GM12878 (cell line): ENCODE data around the gene ERCC1. TPM values are rescaled to one million over a fixed set of nuclear protein-coding genes. Genes with fewer than 3 reads are reported as not detected.

Experiments
- ATAC-seq: fragments of 200-7000 bp; cut with Tn5 transposase; 3 replicates; pipeline ENCODE4 v1.9.1; 2020; ENCODE audit warnings: mild to moderate bottlenecking, moderate library complexity
- BruUV-seq: library from RNA; stranded (reverse); fragments of 400-500 nt; replicated peaks from 2 replicates; lab custom pipeline; 2021; lab: Mats Ljungman, UMichigan
- CTCF ChIA-PET: fragments of 300-600 bp; sonication (Branson Sonifier 250); formaldehyde crosslinking; extraction: SDS; loops from one replicate; lab custom pipeline; 2021; ENCODE audit warnings: inconsistent platforms; lab: Yijun Ruan, JAX
- POLR2A ChIA-PET: fragments of 350-600 bp; formaldehyde crosslinking; extraction: SDS; loops from one replicate; lab custom pipeline; 2021; ENCODE audit warnings: inconsistent platforms; lab: Charles Lee
- RAD21 ChIA-PET: fragments of 300-600 bp; sonication (Branson Sonifier 250); formaldehyde crosslinking; loops from one replicate; lab custom pipeline; 2023; ENCODE audit warnings: antibody characterized with exemption; ENCODE audit not compliant: unreplicated experiment; lab: Charles Lee
- SMC1A ChIA-PET: fragments of 300-600 bp; sonication (Branson Sonifier 250); formaldehyde crosslinking; loops from one replicate; lab custom pipeline; 2023; ENCODE audit not compliant: unreplicated experiment, uncharacterized antibody; lab: Charles Lee
- DNase-seq: peaks from one replicate; pipeline ENCODE4 v3.0.0-alpha.2; 2011; ENCODE audit warnings: low read depth, low spot score
- FAIRE-seq: peaks from 3 replicates; lab custom pipeline; 2011; peaks lifted over from hg19 to GRCh38; lab: Jason Lieb, UNC
- H2AFZ ChIP-seq: 2 replicates; pipeline ENCODE4 v1.6.0; 2011; ENCODE audit warnings: low read depth, low read length, control low read depth; ENCODE audit not compliant: control insufficient read depth
- H3K27ac ChIP-seq: 2 replicates; pipeline ENCODE4 v1.5.1; 2011; ENCODE audit warnings: control low read depth; ENCODE audit not compliant: control insufficient read depth, insufficient read depth
- H3K27me3 ChIP-seq, 2 experiments: replicated peaks in 1 of 2; 2 replicates each; pipeline versions ENCODE4 v1.6.0 to v1.6.1; 2011; ENCODE audit warnings: low read length in 1 of 2; ENCODE audit not compliant: control insufficient read depth in 2 of 2, insufficient read depth in 2 of 2
- H3K36me3 ChIP-seq, 2 experiments: 2 replicates each; pipeline ENCODE4 v1.5.1; 2011; ENCODE audit warnings: low read length in 1 of 2; ENCODE audit not compliant: control insufficient read depth in 2 of 2, insufficient read depth in 2 of 2
- H3K4me1 ChIP-seq: 2 replicates; pipeline ENCODE4 v1.6.1; 2011; ENCODE audit warnings: mild to moderate bottlenecking, low read length, moderate library complexity, mixed read lengths; ENCODE audit not compliant: control insufficient read depth, insufficient read depth
- H3K4me2 ChIP-seq: 2 replicates; pipeline ENCODE4 v1.6.0; 2011; ENCODE audit warnings: control low read depth; ENCODE audit not compliant: control insufficient read depth, insufficient read depth
- H3K4me3 ChIP-seq: fragments of 200-600 bp; sonication (generic); 2 replicates; pipeline ENCODE4 v1.5.1; 2016
- H3K79me2 ChIP-seq: 2 replicates; pipeline ENCODE4 v1.6.0; 2011; ENCODE audit warnings: low read length; ENCODE audit not compliant: control insufficient read depth, insufficient read depth
- H3K9ac ChIP-seq: 2 replicates; pipeline ENCODE4 v1.8.0; 2011; ENCODE audit warnings: low read length, control low read depth, mixed read lengths; ENCODE audit not compliant: control insufficient read depth, insufficient read depth
- H3K9me3 ChIP-seq: replicated peaks from 3 replicates; pipeline ENCODE4 v1.5.1; 2011; ENCODE audit warnings: mild to moderate bottlenecking, low read length; ENCODE audit not compliant: control insufficient read depth, insufficient read depth
- H4K20me1 ChIP-seq: 2 replicates; pipeline ENCODE4 v1.6.0; 2011; ENCODE audit not compliant: control insufficient read depth, insufficient read depth
- FOXK2 ChIP-seq: fragments of 450-650 bp; IDR thresholded peaks from 2 replicates; pipeline ENCODE4 v1.6.1; 2017; ENCODE audit warnings: mild to moderate bottlenecking, moderate library complexity
- GABPA ChIP-seq: IDR thresholded peaks from 2 replicates; pipeline ENCODE4 v1.6.1; 2014; ENCODE audit warnings: antibody characterized with exemption, low read depth, mild to moderate bottlenecking, inconsistent platforms
- IKZF1 ChIP-seq: fragments of 450-650 bp; conservative IDR thresholded peaks from 2 replicates; pipeline ENCODE4 v1.6.1; 2017; ENCODE audit warnings: antibody characterized with exemption, mild to moderate bottlenecking
- NFXL1 ChIP-seq: fragments of 450-650 bp; IDR thresholded peaks from 2 replicates; pipeline ENCODE4 v1.6.1; 2017; ENCODE audit warnings: antibody characterized with exemption, mild to moderate bottlenecking, borderline replicate concordance
- NR2C2 ChIP-seq: IDR thresholded peaks from 2 replicates; pipeline ENCODE4 v1.6.1; 2011; ENCODE audit warnings: borderline replicate concordance, low read depth; ENCODE audit not compliant: control insufficient read depth, insufficient read length
- SREBF2 ChIP-seq: IDR thresholded peaks from 2 replicates; pipeline ENCODE4 v1.6.1; 2012; ENCODE audit warnings: mild to moderate bottlenecking, low read length
- TBL1XR1 ChIP-seq: IDR thresholded peaks from 2 replicates; pipeline ENCODE4 v1.6.1; 2012; ENCODE audit warnings: low read depth, low read length, improper control_type of control experiment
- TCF12 ChIP-seq: IDR thresholded peaks from 2 replicates; pipeline ENCODE4 v1.6.1; 2011; ENCODE audit warnings: low read depth, mild to moderate bottlenecking, low read length
- TCF7 ChIP-seq: IDR thresholded peaks from 2 replicates; pipeline ENCODE4 v1.6.1; 2014; ENCODE audit warnings: antibody characterized with exemption, borderline replicate concordance
- ZNF687 ChIP-seq: fragments of 450-650 bp; IDR thresholded peaks from 2 replicates; pipeline ENCODE4 v1.6.1; 2017; ENCODE audit warnings: mild to moderate bottlenecking, moderate library complexity
- WGBS: methylation state at CpG from one replicate; pipeline ENCODE4 v1.1.6; 2016; ENCODE audit warnings: low lambda C conversion rate; ENCODE audit not compliant: insufficient replicate concordance, insufficient coverage; ENCODE audit errors: missing lambda C conversion rate; 5-methylcytosine and 5-hydroxymethylcytosine counted together
- in situ Hi-C: fragments of 300-500 bp; cut with MboI; formaldehyde crosslinking; loops from 9 replicates; pipeline ENCODE4 v1.14.3; 2018; ENCODE audit warnings: mixed read lengths
- intact Hi-C: fragments of 100-400 bp; cut with micrococcal nuclease; formaldehyde crosslinking; loops from one replicate; pipeline ENCODE4 v1.14.2; 2022; ENCODE audit not compliant: unreplicated experiment
- polyA plus RNA-seq, 11 experiments: library from polyadenylated mRNA; depleted of rRNA in 4 of 11; unstranded in 6 of 11; stranded (reverse) in 5 of 11; fragments of >200 nt; fragmentation: Nextera tagmentation in 4 of 11; fragmentation: Illumina TruSeq in 1 of 11; extraction: Ambion mirVana in 4 of 11; extraction: Trizol in 1 of 11; gene quantifications; 1 replicate in 1 of 11; 2 replicates in 10 of 11; pipeline versions ENCODE4 v1.2.1 to v1.2.3, GENCODE V29; 2011 to 2016; ENCODE audit warnings: inconsistent platforms in 2 of 11, missing spikeins in 2 of 11, low read depth in 1 of 11
- total RNA-seq, 4 experiments: library from RNA; depleted of rRNA in 3 of 4; stranded (reverse); fragments of >200 nt in 3 of 4; fragmentation: Illumina TruSeq in 1 of 4; extraction: Trizol in 1 of 4; gene quantifications; 2 replicates each; pipeline versions ENCODE4 v1.2.1 to v1.2.3, GENCODE V29; 2013 to 2021

ERCC1 gene
- total and polyA plus RNA-seq, 10 of the 15 experiments (the other 5 are each of a cell fraction or from before 2014, with no cell fraction given): 14.7 to 104 (median 61.1) TPM

GRCh38 chr19:45470762-45471081 lies 47.0 kb upstream of the ERCC1 start:
- in situ Hi-C loops (loop anchor here (25.0 kb wide), 1 partner anchor 1708 kb away; the partner anchor contains the start of gene SMG9), intact Hi-C loops (loop anchor here (10.0 kb wide), 1 partner anchor 396 kb away; the partner anchor contains the start of genes GEMIN7 and ZNF296)
- Histone ChIP-seq H3K4me1 (peaks cover 14% of the 10 kb centered on the region), H3K9ac (no peak overlapping the region), H3K27ac (no peak overlapping the region), H3K4me2 (no peak overlapping the region), H3K9me3 (no peaks in the 10 kb centered on the region), H3K27me3 (peaks cover 0 to 2% of the 10 kb centered on the region in 2 experiments; a peak in 2 of 4 replicates), H3K36me3 (no peaks in the 10 kb centered on the region), H3K79me2 (no peaks in the 10 kb centered on the region), H4K20me1 (peaks cover 3% of the 10 kb centered on the region; the same call in 1 of the 2 replicates)
- ChIA-PET RAD21 (interaction anchor here (1.2 kb wide), 1 partner anchor 31 kb away, joined by 3 read pairs; no protein-coding TSS in a partner anchor), CTCF (interaction anchor here (0.8 to 5.2 kb wide), 4 partner anchors 8 to 40 kb away, joined by 3 to 71 read pairs (median 4); no protein-coding TSS in a partner anchor), SMC1A (interaction anchor here (0.6 to 1.3 kb wide), 2 partner anchors 15 to 31 kb away, joined by 3 to 4 read pairs; no protein-coding TSS in a partner anchor), POLR2A (interaction anchor here (2.2 kb wide), 1 partner anchor 31 kb away, joined by 9 read pairs; no protein-coding TSS in a partner anchor)
- FAIRE-seq: no peak
- no peak for ATAC-seq
- BruUV-seq: no TSS peak
- DNase-seq: no peak
- WGBS: 63% methylated on average over 15 of the region's 15 CpGs
- TF ChIP-seq IKZF1: no peak
- TF ChIP-seq FOXK2: no peak
- TF ChIP-seq TCF7: no peak
- no peak for TF ChIP-seq NR2C2
- no peak for TF ChIP-seq GABPA
- TF ChIP-seq SREBF2: no peak
- TF ChIP-seq ZNF687: no peak
- no peak for TF ChIP-seq TCF12
- TF ChIP-seq NFXL1: no peak
- TF ChIP-seq TBL1XR1: no peak
- TF ChIP-seq, all 136 proteins: peak for 0
- H3K4me3 ChIP-seq: no peak overlapping the region
- no peak overlapping the region for H2AFZ ChIP-seq
